NCI-H524 (cell line): ENCODE results near the gene KIAA1328.
"Not testable (repeated sequence)": the region's sequence is repeated elsewhere in the genome, so short reads cannot be mapped to it uniquely, and the experiment has no call there.

Source experiments
- DNase-seq, 2 experiments: peaks; one replicate each; lab custom pipeline; 2025; lab: John Stamatoyannopoulos, UW

Gene KIAA1328

DNA sequence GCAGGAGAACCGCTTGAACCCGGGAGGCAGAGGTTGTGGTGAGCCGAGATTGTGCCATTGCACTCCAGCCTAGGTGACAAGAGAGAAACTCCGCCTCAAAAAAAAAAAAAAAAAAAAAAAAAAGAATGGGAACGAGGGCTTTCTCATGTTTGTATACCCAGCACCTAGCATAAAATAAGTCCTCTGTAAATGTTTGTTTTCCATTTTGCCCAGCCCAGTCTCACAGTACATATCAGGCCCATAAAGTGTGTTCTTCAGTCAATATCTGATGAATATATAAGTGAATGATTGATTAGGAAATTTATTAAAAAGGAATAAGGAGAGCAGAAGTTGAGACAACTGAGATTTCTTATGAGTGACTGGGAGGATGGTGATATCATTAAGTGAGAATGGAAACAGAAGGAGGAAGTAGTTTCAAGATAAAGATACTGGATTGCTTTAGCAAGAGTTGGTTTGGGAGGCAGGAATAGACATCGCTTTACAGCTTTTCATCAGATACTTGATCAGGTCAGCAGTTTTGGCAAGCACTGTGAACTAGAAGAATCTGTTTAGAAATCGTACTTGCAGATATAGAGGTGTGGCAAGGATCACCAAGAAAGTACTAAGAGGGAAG, 327.5 kb downstream of the KIAA1328 start:
- no peak for DNase-seq

DNA sequence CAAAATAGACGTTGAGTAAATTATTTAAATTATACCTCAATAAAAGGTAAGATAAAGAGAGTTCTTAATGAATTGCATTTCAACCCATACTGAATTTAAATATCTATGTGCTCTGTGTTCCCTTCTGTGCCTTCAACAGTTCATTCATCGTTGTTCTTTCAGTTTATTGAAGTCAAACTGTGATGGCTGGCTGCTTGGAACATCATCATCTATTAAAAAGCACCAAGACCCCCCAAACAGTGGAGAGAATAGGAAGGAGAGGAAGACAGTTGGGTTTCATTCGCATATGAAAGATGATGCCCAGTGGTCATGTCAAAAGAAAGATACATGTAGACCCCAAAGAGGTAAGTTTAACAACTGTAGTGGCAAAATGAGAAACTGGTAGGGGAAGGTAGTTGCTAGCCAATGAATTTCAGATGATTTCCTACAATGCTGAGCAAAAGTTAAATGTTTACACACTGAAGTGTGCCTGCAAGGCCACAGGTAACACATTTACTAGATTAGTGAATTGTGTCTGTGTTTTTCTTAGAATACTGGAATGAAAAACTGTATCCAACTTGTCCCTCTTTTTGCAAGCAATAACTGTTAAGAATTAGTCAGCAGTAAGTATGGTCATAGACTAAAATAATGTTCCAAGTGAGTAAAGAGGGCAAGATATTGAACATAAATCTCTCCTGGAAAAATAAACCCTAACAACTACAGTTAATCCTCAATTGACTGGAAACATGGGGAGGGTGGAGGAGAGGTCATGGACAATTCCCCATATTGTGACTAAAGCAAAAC, 331.3 kb downstream of the KIAA1328 start:
- no peak for DNase-seq

DNA sequence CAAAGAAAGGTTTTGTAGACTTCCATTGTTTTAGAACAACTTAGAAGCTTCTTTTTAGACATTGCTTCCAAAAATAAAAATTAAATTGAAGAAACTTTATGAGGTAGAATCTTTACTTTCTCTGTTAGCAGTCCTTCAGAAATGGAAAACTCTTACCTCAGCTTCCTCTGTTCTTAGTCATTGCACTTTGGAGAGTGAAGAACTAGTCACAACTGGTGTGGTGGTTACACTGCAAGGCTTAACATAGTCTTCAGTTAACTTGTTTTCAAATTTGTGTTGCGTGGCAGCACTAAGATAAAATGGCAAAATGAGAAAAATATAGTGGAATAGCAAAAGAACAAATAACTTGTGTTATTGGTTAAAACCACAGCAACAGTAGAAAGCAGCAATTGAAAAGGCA, 332.6 kb downstream of the KIAA1328 start:
- DNase-seq = no peak

DNA sequence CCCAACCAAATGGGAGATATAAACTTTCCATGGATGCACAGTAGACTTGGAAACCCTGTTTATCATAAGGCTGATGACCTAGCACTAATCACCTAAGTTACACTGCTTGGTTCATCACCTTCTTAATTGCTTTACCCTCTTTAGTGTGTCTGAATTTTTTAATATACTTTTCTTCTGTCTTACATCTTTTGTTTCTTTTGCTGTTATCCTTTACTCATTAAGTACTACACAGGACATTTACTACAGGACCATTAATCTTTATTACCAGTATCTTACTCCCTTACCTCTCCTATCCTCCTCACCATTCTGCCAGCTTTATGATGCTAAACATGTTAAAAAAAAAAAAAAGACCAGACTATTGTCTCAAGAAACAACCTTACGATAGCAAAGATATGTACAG, 333.6 kb downstream of the KIAA1328 start:
- DNase-seq = no peak

DNA sequence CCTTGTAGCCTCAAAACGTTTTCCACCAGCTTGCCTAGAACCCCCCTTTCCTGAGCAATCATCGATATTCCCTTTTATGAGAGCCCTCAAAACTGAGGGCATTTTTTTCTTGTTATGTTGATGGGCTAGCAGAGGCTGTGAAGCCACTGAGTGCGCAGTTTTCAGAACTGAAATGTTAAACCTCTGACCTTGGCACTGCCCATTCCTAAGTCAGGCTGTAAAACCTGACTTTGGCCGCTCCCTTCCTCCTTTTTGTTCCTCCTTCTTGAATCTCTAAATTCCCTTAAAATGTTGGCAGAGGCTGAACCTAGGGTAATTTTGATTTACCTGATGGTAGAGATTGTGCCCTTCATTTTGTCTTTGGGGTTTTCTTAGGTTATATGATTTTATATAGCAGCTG, 334.2 kb downstream of the KIAA1328 start:
- no peak for DNase-seq

DNA sequence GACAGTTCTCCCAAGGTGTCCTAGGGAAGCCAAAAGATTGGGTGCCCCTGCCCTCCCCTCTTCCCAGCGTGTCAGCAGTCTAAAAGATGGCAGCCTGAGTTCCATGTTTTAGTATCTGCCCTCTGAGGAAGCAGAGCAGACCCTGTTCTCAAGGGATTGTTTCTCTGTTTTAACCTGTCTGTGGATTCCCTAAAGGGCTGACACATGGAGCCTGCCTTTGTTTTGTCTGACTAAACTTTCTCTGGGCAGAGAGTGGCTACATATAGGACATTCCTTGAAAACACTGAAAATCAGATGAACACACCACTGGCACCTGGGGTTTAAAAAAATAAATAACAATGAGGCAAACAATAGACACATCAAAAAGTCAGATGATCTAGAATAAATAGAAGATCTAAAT, 337.6 kb downstream of the KIAA1328 start:
- no peak for DNase-seq

DNA sequence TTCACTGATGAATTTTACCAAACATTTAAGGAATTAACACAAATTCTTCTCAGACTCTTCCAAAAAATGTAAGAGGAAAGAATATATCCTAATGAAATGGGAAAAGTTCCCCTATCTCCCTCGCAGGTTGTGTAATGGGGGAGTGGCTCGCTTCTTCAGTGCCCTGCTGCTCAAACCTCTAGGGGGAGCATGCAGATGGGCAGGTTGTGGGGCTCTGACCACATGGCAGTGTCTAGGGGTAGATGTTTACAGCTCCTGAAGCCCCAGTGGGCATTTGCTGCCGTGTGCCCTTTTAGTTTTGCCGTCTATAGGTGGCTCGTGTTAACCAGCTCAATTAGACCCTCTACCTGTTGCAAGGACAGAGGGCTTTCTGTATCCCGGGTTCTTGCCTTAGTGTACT, 338.0 kb downstream of the KIAA1328 start:
- DNase-seq = not testable (repeated sequence)

DNA sequence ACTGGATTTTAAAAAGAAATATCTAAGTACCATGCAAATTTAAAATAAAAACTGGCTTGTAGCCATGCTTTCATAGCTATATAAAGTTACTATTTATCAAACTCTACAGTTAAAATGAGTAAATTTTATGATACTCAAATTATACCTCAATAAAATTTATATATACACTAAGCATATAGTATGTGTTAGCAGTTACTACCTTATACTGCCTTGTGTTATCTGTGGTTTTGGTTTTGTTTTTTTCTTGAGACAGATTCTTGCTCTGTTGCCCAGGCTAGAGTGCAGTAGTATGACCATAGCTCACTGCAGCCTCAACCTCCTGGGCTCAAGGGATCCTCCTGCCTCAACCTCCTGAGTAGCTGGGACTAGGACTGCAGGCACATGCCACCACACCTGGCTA, 342.1 kb downstream of the KIAA1328 start:
- DNase-seq = no peak

DNA sequence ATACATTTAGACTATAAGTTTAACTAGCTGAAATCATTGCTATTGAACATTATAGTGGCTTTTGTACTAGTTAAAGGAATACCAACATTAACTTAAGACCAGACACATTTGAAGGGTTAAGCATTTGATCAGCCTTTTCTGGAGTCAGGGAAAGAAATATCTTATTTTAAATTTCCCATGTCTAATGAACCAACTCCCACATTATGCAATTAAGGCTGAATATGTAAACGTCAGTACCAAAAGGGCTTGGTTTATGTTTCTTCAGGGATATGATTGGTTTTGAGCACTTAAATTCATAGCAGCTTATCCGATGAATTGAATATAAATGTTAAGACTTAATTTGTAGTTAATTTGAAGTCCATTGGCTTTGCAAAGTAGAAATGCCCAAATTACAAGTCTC, 344.5 kb downstream of the KIAA1328 start:
- DNase-seq = no peak

DNA sequence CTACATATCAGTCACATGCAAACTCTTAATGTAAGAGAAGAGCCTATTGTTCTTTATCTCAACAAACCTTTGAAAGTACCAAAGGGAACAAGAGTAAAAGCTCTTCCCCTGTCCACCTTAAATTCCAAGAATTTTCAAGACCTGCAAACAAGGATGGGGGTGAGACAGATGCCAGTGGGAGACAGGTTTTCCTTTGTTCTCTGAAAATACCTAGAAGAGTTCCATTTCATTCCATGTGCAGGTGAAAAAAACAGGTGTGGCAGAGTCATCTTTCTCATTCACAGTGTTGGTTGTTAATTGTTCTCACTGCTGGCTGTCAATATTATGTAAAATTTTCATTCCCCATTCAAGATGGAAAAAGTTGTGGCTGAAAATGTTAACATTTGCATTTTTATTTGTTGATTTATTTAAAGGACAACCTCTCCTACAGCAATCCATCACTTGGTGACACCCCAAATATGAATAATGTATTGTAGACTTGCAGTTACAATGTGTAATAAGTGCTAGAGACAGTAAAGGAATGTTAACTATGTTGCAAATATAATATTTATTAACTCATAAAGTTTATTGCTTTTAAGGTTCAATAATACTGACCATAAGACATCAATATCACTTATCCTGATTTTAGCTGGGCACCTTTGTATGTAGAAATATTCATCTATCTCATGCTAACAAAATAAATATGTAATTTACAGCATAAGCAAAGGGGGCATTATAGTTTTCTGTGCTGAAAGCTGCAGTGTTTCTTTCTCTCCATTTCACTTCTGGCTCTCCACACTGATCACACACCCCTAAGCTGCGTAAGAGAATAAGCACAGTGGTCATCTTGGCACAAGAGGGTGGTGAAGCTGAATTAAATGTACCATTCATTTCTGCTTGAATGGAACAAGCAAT, 347.0 kb downstream of the KIAA1328 start:
- DNase-seq = no peak

DNA sequence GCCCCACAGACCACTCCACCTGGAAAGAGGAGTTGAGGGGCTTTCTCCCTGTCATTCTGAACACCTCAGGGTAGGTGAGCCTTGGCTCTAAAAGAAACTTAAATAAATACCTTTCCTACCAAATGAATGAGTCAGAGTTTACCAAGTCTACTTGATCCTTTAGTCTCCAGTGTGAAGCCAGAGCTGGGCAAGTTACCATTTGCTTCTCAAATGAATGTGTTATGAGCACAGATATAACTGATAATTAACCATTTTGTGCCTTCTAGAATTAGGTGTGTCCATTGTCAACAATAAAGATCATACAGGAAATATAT, 347.7 kb downstream of the KIAA1328 start:
- DNase-seq = no peak

DNA sequence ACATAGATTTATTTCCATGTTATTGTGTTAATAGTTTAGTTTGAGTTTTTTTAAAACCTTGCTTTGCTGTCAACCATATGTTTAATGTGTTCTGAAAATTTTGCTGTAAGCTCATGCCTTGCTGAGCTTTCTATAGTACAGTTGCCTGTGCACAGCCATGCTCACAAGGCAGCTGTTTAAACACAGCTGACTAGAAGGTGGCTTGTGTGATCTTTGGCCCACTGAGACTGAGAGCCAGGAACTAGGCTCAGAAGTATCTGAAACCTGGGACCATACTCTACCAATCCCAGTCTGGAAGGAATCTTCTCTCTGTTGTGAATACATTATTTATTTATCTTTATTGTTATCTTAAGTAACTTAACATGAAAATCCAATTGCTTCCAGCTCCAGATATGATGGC, 350.5 kb downstream of the KIAA1328 start:
- DNase-seq = no peak

DNA sequence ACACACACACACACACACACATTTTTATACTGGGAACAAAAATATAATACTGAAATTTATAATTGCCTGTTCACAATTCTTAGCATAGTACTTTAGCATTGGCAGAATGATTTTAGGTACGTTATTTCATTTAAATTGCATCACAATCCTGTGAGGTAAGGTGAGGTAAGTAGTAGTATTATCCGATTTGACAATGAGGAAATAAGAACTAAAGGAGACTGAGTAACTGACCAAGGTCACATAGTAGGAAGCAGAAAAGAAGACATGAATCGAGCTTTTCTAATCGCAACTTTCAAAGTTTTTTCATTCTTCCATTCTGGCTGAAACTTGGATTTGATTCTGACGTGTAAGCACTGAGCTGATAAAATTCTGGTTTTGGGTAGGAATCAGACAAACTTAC, 351.2 kb downstream of the KIAA1328 start:
- DNase-seq = no peak

DNA sequence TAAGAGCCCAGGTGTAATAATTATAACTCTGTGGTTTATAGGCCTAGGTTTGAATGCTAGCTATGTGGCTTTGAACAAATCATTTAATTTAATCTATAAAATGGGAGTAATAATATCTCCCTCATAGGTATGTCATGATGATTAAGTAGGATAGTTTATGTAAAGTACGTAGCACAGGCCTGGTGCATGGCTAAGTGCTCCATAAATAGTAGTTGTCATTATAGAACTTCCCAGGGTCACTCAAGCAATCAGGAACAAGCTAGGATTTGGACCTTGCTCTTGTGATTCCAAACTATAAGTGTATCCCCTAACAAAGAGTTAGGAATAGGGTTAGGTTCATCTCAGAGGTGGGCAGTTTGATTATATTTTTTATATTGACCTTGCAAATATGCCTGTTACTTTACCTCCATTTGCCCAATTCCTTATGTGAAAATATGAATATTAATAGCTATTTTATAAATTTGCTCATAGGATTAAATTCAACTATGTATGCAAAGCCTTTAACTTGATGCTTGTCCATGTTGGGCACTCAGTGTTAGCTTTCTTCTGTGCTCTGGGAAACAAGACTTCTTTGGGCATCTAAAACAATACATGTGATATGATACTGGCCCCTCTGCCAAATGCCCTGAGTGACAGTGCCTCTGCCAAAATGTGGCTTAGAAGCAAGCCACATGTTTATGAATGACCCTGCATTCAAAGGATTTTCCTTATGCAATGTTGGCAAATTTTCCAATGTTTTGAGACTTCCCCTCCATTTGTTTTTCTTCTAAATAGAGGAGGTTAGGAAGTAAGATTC, 353.6 kb downstream of the KIAA1328 start:
- DNase-seq = peak in 1 of 2 experiments; percentile 8

DNA sequence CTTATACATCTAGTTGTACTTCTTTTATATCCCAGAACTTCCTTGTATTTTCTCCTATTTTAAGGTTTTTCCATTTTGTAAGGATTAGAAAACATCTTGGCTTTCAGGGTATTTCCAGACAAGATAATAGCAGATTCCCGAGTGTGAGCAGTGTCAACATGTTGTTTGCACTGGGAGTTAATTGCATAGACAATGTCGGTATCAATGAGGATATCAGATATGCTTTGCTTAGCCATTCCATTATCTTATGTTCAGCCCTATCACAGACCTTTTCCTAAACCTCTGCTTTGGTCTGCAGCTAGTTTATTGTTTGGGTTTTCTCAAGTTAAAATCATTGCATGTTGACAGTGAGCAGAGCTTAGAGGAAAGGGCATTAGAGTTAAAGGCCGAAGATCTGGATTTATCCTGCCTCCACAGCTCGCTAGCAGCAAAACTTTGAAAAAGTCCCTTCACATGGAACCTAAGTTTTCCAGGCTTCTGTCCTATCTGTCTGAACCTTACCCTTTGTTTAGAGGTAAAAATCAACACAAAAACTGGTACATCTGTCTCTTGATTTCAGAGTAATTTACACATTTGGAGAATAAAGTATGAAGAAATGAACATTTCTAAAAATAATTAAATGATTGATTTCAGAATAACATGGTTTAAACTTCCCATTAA, 355.4 kb downstream of the KIAA1328 start:
- no peak for DNase-seq

DNA sequence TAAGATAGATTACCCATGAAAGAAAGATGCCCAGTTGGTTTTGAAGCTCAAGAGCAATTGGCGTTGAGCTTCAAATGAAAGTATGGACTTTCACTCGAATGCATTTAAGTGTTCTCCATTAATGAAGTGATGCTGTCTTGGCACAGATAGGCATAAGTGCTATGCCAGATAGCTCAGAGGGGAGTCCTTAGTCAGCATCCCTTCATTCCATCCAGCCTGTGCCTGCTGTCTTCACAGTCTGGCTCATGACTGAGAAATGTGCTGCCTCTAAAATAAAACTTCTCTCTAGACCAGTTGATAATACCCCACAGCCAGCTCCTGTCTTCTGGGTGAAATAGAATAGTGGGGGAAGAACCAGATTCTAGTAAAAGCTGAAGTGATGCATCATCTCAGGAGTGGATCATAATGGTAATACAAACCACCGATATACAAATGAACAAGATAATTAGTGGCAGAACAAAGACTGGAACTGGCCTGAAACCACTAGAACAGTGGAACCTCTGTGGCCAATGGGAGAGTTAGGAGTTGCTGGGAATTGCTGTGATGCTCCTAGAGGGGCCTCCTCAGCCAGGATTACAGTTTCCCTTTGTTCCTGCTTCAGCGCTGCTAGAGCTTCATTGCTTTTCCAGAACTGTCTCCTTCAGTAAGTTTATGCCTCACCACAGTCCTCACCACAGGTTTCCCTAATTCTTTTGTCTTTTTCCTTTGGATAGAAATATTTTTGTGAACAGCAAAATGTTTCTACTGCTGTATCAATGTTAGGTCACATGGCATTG, 359.3 kb downstream of the KIAA1328 start:
- no peak for DNase-seq

DNA sequence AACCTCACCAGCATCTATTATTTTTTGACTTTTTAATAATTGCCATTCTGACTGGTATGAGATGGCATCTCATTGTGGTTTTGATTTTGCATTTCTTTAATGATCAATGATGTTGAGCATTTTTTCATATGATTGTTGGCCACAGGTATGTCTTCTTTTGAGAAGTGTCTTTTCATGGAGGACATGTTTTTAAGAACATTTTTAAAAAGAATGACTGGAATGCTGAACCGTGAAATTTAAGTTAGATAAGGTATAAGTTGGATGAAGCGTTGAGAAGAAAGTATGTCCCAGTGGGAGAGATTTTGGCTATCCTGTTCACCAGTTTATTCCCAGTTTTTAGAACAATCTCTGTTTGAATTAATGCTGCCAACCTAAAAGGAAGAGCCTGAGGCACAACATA, 370.8 kb downstream of the KIAA1328 start:
- no peak for DNase-seq

DNA sequence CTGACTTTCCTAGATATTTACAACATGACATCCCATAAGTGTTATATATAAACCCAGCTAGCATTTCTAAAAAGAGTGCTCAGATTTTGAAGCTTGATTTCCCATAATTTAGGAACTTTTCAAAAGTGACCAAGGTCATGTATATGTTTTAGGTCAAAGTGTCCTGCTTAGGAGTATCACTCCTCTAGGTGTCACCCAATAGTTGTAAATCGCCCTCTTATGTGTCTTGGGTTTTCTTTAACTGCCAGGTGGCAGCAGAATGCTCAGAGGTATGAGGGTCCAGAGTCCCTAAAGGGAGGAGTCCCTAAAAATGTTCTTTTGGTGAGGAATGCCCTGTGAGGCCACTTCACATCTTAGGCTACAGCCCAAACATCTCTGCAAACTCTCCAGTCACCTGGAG, 378.4 kb downstream of the KIAA1328 start:
- DNase-seq = peak; percentile 6 to 30

DNA sequence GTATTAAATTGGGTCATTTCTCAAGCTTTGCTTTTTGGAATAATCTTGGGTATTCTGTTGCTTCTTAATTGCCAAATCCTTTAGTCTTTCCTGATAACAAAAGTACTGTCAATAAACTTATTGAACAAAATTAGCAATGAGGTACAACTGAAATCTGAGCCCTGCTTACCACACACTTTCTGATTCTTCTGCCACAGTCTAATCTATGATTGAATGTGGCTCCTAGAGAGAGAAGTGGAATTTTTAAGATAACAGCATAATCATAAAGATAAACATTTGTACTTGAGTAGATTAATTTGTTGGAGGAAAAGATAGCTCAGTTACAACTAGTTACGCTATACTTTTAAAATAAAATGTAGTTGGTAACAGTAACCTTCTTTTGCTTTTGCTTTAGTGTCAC, 381.9 kb downstream of the KIAA1328 start:
- DNase-seq = no peak

DNA sequence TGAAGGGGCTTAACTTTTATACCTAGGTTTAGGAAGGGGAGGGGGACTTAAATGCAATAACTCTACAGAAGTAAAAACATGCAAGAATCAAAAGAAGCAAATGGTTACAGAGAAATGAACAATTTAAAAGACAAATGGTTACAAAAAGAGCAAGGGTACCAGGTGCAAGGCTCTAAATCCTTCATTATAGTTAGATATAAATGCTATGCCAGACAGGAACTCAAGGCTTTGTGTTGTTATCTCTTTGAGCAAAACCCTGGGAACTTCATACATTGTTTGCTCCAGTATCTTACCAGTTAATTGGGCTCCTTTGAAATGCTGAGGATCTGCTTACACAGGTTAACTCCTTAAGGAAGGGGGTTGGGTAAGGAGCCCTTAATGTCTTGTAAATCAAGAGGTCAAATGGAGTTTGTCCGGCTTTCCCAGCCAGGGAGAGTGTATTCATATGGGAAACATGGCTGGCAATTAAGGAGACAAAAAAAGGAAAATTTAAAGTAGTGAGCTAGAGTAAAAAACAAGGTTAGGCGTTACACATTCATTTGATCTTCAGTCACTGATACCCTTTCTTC, 389.2 kb downstream of the KIAA1328 start:
- no peak for DNase-seq

DNA sequence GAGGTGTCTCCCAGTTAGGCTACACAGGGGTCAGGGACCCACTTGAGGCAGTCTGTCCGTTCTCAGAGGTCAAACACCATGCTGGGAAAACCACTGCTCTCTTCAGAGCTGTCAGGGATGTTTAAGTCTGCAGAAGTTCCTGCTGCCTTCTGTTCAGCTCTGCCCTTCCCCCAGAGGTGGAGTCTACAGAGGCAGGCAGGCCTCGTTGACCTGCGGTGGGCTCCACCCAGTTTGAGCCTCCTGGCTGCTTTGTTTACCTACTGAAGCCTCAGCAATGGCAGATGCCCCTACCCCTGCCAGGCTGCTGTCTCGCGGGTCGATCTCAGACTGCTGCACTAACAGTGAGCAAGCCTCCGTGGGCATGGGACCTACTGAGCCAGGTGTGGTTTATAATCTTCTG, 390.3 kb downstream of the KIAA1328 start:
- DNase-seq = no peak
